D721Med (cell line): Measurements from ENCODE around the gene TUBB4A.

Experiments
- DNase-seq: peaks from one replicate; pipeline ENCODE4 v3.0.0; 2011; ENCODE audit warnings: low spot score; ENCODE audit not compliant: insufficient read length
- FAIRE-seq: peaks from 2 replicates; lab custom pipeline; 2011; peaks lifted over from hg19 to GRCh38; lab: Jason Lieb, UNC
- TF ChIP-seq, protein P1 (sequence below): IDR thresholded peaks from 2 replicates; pipeline ENCODE4 v1.5.1; 2012; ENCODE audit warnings: mild to moderate bottlenecking, control low read depth; ENCODE audit not compliant: insufficient read depth; ENCODE audit errors: missing control alignments

Gene TUBB4A

DNA sequence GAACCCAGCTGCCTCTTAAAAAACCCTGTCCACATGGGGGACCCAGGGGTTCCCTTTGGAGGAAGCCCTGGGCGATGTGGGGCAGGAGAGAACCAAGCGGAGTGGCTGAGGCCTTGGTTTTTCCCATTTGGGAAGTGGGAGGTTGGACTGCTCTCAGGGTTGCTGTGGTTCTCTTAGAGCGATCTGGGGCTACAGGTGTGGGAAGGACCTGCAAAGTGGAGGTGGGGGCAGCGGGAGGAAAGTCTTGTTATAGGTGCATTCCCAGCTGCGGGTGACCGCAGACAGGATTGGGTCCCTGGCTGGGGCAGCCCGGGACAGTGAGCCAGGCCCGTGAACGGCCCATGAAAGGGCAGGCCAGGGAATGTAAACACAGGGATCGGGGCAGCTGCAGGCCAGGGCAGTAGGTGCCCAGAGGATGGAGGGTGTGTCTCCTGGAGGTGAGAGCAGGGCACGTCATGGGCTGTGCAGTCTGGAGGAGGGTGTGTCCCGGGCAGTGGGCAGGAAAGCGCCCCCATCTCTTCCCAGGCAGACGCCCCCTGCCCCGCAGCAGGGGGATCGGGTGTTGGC is 43.3 kb downstream of the TUBB4A start:
- FAIRE-seq (no peak), DNase-seq (no peak)
- TF ChIP-seq, protein P1, sequence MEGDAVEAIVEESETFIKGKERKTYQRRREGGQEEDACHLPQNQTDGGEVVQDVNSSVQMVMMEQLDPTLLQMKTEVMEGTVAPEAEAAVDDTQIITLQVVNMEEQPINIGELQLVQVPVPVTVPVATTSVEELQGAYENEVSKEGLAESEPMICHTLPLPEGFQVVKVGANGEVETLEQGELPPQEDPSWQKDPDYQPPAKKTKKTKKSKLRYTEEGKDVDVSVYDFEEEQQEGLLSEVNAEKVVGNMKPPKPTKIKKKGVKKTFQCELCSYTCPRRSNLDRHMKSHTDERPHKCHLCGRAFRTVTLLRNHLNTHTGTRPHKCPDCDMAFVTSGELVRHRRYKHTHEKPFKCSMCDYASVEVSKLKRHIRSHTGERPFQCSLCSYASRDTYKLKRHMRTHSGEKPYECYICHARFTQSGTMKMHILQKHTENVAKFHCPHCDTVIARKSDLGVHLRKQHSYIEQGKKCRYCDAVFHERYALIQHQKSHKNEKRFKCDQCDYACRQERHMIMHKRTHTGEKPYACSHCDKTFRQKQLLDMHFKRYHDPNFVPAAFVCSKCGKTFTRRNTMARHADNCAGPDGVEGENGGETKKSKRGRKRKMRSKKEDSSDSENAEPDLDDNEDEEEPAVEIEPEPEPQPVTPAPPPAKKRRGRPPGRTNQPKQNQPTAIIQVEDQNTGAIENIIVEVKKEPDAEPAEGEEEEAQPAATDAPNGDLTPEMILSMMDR, result no peak

DNA sequence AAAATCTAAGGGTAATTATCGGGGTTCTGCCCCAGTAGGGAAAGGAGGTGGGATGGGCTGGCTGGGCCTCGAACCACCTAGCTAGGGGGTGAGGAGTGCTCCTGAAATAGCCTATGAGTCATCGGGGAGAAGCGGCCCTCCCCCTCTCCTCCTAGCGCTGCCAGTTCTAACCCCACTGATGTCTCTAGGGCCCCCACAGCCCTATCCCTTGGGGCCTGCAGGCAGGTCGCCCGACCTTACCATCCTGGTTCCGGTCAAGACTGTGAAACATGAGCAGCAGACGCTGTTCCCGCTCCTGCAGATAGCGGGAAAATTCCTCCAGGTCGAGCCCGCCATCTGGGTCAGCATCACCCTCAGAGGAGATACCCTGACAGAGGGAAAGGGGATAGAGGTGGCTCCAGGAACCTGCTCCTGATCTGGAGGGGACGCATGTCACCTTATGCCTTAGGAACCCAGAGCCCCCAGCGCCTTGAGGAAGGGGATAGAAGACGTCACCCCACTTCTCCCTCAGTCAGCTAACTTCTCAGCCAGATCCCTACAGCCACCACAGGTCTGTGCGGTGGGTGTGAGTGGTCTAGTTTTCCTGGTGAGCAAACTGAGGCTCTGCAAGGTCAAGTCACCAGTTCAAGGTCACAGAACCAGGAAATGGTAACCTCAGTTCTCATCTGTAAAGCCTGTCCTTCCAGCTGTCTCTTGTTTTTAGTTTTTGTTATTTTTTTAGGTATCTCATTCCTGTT is 44.0 kb downstream of the TUBB4A start:
- DNase-seq (no peak), FAIRE-seq (no peak)
- TF ChIP-seq, protein P1, result no peak

DNA sequence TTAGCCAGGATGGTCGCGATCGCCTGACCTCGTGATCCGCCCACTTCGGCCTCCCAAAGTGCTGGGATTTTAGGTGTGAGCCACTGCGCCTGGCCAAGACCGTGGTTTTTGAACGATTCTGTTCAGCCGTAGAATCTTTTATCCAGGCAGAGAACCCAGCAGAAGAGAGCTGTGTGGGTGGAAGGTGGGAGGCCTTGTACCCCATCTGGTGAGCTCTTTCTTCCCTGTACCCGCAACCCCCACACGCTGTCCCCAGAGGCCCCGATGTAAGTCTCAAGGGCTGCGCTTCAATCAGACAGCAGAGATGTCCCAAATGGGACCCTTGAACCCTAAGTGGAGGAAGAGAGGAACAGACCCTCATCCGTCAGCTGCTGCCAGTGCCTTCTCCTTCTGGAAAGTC is 46.2 kb downstream of the TUBB4A start:
- TF ChIP-seq, protein P1, result no peak
- no peak for FAIRE-seq
- DNase-seq, result no peak

DNA sequence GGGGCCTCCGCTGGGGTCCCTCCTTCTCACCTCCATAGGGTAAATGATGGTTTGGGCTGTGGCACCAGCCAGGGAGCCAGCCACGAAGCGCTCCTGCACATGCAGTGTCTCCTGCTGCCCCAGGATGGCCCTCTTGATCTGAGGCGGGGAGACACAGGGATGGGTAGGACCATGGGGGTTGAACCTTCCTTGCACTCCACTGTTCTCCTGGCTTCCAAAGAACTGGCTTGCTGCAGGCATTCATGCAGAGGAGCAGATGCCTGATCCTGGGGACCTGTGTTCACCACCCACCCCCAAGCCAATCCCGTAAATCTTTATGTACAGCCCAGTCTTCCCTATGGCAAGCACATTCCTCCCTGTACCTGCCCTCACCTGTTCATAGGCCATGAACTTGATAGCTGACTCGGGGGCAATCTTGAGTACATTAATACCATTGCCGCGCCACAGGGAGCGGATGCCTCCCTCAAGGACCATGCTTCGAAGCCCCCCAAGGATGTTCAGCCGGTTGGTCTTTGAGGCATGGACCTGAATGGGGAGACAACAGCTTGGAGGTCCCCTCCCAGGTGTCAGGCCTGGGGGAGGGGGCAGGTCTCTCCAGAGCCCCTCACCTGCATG is 48.1 kb downstream of the TUBB4A start:
- DNase-seq (no peak), FAIRE-seq (no peak)
- TF ChIP-seq, protein P1, result no peak

DNA sequence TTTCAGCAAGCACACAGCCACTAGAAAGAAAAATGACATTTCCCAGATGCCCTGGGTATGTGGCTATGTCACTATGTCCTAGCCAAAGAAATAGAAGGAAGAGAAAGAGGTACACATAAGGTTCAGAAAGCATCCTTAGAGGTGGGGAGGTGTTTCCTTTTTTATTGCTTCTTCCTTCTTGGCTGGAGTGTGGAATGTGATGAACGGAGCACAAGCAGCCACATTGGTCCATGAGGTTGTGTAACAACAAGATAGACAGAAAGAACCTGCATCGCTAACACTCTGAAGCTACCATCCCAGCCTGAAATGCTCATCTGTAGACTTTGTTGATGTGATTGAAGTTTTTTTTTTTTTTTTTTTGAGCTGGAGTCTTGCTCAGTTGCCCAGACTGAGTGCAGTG is 49.2 kb downstream of the TUBB4A start:
- TF ChIP-seq, protein P1, result no peak
- DNase-seq (no peak), FAIRE-seq (no peak)

DNA sequence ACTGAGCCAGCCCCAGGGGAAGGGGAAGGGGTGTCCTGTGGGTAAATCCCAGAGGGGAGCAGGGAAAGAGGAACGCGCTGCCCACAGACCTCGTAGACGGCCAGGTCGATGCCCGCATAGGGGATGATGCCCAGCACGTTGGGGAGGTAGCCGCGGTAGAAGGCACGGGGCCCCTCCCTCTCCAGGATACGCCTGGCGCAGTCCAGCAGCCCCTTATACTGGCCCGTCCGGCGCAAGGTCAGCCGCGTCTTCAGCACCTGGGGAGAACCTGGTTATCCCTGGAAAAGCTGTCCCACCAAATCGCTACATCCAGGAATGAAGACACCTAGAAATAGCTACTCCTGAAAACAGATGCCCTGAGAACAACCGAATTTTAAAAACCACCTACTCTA is 49.9 kb downstream of the TUBB4A start:
- TF ChIP-seq, protein P1, result no peak
- no peak for FAIRE-seq
- no peak for DNase-seq
